Renal cortex interstitium (tissue), 11 donors: ENCODE data around the gene SLC10A7. TPM values are rescaled to one million over a fixed set of nuclear protein-coding genes. Genes with fewer than 3 reads are reported as not detected.

Source experiments
- DNase-seq, 11 donors: peaks; one replicate each; pipeline ENCODE4 v3.0.0-alpha.2; 2013; ENCODE audit warnings: low read depth in 9 of 11, low spot score in 4 of 11; ENCODE audit errors: extremely low read depth in 1 of 11
- polyA plus RNA-seq, 3 donors: library from polyadenylated mRNA; unstranded; fragments of 120-200 nt; gene quantifications; one replicate each; pipeline ENCODE4 v1.2.1, GENCODE V29; 2013; ENCODE audit not compliant: insufficient read length in 3 of 3

SLC10A7 gene
- polyA plus RNA-seq, 3 donors, result 15.2 to 17.7 (median 17.0) TPM

- no peak for DNase-seq
Measured at GRCh38 chr4:146336410-146336807, 185.3 kb downstream of the SLC10A7 start.

- no peak for DNase-seq
Measured at GRCh38 chr4:146335763-146336409, 185.9 kb downstream of the SLC10A7 start.

- DNase-seq, result no peak
Measured at GRCh38 chr4:146334862-146335449, 186.8 kb downstream of the SLC10A7 start.

GRCh38 chr4:146333895-146334262 is 187.9 kb downstream of the SLC10A7 start:
- DNase-seq, result no peak

- DNase-seq, result no peak
Measured at GRCh38 chr4:146333187-146333894, 188.4 kb downstream of the SLC10A7 start.

GRCh38 chr4:146330392-146330791 is 191.3 kb downstream of the SLC10A7 start:
- DNase-seq, result no peak

- DNase-seq, result no peak
Measured at GRCh38 chr4:146329050-146329716, 192.6 kb downstream of the SLC10A7 start.

GRCh38 chr4:146327859-146328650 is 193.7 kb downstream of the SLC10A7 start:
- DNase-seq, result no peak

- no peak for DNase-seq
Measured at GRCh38 chr4:146318894-146319293, 202.8 kb downstream of the SLC10A7 start.

GRCh38 chr4:146317783-146318182 is 204.0 kb downstream of the SLC10A7 start:
- DNase-seq, result no peak

- DNase-seq, result no peak
Measured at GRCh38 chr4:146315184-146315583, 206.6 kb downstream of the SLC10A7 start.

- DNase-seq, result no peak
Measured at GRCh38 chr4:146311238-146311970, 210.3 kb downstream of the SLC10A7 start.

GRCh38 chr4:146310319-146311021 is 211.3 kb downstream of the SLC10A7 start:
- DNase-seq, result no peak

- DNase-seq, result no peak
Measured at GRCh38 chr4:146308951-146309350, 212.8 kb downstream of the SLC10A7 start.

- no peak for DNase-seq
Measured at GRCh38 chr4:146302822-146303221, 218.9 kb downstream of the SLC10A7 start.

- peak in 1 of 11 donors; percentile 1 for DNase-seq
Measured at GRCh38 chr4:146299607-146300006, 222.1 kb downstream of the SLC10A7 start.

GRCh38 chr4:146294776-146295175 is 227.0 kb downstream of the SLC10A7 start:
- no peak for DNase-seq

GRCh38 chr4:146292508-146292907 is 229.2 kb downstream of the SLC10A7 start:
- no peak for DNase-seq
